Measurements from ENCODE around the gene EVL. TPM values are rescaled to one million over a fixed set of nuclear protein-coding genes. Genes with fewer than 3 reads are reported as not detected.

EVL gene
- total and polyA plus RNA-seq, 10 of the 15 experiments (the other 5 are each of a cell fraction or from before 2014, with no cell fraction given) = 11.9 to 341 (median 89.8) TPM

GRCh38 chr14:100034468-100034867 is 30.8 kb upstream of the EVL start (continued):
- TF ChIP-seq PKNOX1 (IDR thresholded peaks at IDR 0.05) (no peak), PAX5 (IDR thresholded peaks at IDR 0.05; ENCODE audit: borderline replicate concordance, low read depth, low read length) (no peak), STAT3 (IDR thresholded peaks at IDR 0.05; ENCODE audit: low read depth, low read length) (no peak)

- POLR2A ChIA-PET = interaction anchor here (1.1 kb wide), 1 partner anchor 68 kb away, joined by 3 read pairs; no protein-coding TSS in a partner anchor
- Histone ChIP-seq H3K36me3 (ENCODE audit: control insufficient read depth in 2 of 2, insufficient read depth in 2 of 2, low read length in 1 of 2) (no peaks in the 10 kb centered on the region), H3K79me2 (ENCODE audit: control insufficient read depth, insufficient read depth, low read length) (no peaks in the 10 kb centered on the region), H3K9me3 (replicated peaks; ENCODE audit: control insufficient read depth, insufficient read depth, low read length) (no peaks in the 10 kb centered on the region), H2AFZ (ENCODE audit: control insufficient read depth, low read depth, low read length) (no peak overlapping the region), H3K27ac (ENCODE audit: control insufficient read depth, insufficient read depth) (no peak overlapping the region), H4K20me1 (ENCODE audit: control insufficient read depth, insufficient read depth) (no peaks in the 10 kb centered on the region), H3K27me3 (replicated peaks in 1 of 2; ENCODE audit: control insufficient read depth in 2 of 2, insufficient read depth in 2 of 2, low read length in 1 of 2) (no peaks in the 10 kb centered on the region), H3K4me1 (ENCODE audit: control insufficient read depth, insufficient read depth, low read length) (no peaks in the 10 kb centered on the region), H3K4me3 (no peak overlapping the region), H3K9ac (ENCODE audit: control insufficient read depth, insufficient read depth, low read length) (no peak overlapping the region), H3K4me2 (ENCODE audit: control insufficient read depth, insufficient read depth) (no peak overlapping the region)
- no peak for ATAC-seq
- RAD21 ChIA-PET (ENCODE audit: unreplicated experiment) = no interaction called here
- in situ Hi-C loops (cut with MboI) (no loop called here), intact Hi-C loops (cut with micrococcal nuclease; ENCODE audit: unreplicated experiment) (no loop called here)
- SMC1A ChIA-PET (ENCODE audit: uncharacterized antibody, unreplicated experiment) = interaction anchor here (0.6 to 5.0 kb wide), 6 partner anchors 10 to 120 kb away, joined by 3 to 24 read pairs (median 4); no protein-coding TSS in a partner anchor
- TF ChIP-seq GATAD2B (conservative IDR thresholded peaks at IDR 0.05; ENCODE audit: low read depth) = no peak
- TF ChIP-seq CBFB (IDR thresholded peaks at IDR 0.05; ENCODE audit: low read depth) = no peak
- TF ChIP-seq NR2F1 (conservative IDR thresholded peaks at IDR 0.05) = no peak
- TF ChIP-seq MYC (IDR thresholded peaks at IDR 0.05; ENCODE audit: insufficient read depth, insufficient read length, insufficient replicate concordance, low read length, severe bottlenecking) = no peak
- TF ChIP-seq E2F4 (IDR thresholded peaks at IDR 0.05; ENCODE audit: low read depth, low read length) = no peak
- no peak for DNase-seq (ENCODE audit: low read depth, low spot score)
- no peak for FAIRE-seq
- CTCF ChIA-PET = interaction anchor here (0.6 to 6.3 kb wide), 8 partner anchors 9 to 73 kb away, joined by 3 to 40 read pairs (median 4); no protein-coding TSS in a partner anchor
- no TSS peak for BruUV-seq (replicated peaks)
These were observed 30.2 kb upstream of the EVL start for GRCh38 chr14:100034961-100035500.

Data from GM12878 (cell line).